Effector CD4-positive, alpha-beta T cell (primary cell): ENCODE measurements around the gene LHFPL5.

Source experiments
- DNase-seq: peaks from one replicate; pipeline ENCODE4 v3.0.0-alpha.2; 2020

LHFPL5 gene

DNA sequence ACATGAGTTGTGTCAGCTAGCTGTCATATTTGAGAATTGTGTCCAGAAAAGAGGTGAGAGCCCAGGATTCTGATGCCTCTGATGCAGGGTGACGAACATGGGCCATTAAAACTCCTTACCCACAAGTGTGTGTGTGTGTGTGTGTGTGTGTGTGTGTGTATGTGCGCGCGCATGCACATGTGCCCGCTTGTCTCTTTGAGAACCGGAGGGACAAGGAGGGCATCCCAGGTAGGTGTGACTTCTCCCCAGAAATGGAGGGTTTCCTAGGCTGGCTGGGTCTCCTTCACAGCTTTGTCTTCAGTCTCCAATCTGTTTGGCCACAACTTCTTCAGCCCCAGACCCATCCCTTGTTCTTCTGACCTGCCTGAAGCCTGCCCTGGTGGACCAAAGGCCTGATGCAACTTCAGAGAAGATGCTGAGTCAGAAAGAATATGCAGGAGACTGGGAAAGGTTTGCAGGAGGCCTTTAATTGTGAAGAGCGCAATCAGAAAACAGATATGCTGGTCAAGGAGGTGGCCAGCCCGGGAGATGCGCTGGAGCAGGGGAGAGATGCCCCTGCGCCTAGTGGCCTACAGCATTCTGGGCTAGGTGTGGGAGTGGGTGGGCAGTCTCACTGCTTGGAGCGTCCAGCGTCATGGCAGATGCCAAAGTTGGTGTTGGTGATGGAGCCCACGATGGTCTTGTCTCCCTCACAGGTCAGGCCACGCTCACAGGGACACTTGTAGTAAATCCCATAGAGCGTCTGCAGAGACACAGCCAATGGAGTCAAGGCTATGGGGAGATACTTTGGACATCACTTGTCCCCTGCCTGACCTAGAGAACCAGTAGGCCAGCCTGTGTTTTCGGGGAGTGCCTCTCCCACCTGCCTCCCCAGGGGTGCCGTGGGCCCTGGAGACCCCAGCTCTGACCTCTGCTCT lies 10.4 kb upstream of the LHFPL5 start:
- no peak for DNase-seq

GRCh38 chr6:35795453-35796071 lies 9.6 kb upstream of the LHFPL5 start:
- DNase-seq = no peak

DNA sequence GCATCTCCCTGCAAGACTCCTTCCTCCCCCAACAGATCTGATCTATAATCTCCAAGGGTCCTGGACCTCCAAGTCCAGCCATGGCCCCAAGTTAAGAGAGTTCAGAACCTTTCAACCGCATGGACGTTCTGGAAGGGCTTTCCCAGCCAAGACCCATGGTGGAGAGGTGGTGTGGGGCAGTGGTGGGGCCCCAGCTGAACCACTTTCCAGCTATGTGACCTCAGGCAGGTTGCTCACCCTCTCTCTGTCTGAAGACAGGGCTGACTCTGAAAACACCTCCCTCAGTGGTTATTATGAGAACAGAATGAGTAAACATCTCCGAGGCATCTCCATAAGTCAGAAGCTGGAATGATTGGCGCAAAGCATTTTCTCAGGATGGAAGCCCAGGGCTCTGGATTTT lies 8.9 kb upstream of the LHFPL5 start:
- no peak for DNase-seq

GRCh38 chr6:35797837-35798526 lies 7.2 kb upstream of the LHFPL5 start:
- no peak for DNase-seq

- no peak for DNase-seq
Observed at GRCh38 chr6:35798706-35799105, 6.4 kb upstream of the LHFPL5 start.

DNA sequence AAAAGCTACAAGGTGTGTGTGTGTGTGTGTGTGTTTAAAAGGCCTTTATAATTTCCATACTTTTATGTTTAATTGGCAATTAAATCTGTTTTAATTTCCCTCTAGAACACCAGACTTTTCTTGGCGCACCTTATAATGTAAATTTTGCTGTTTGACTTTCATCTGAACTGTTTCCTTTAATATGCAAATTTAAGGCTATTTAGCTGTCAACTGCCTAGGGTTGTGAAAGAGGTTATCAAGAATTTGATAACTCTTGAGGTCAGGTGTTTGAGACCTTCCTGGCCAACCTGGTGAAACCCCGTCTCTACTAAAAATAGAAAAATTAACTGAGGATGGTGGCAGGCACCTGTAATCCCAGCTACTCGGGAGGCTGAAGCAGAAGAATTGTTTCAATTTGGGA lies 4.0 kb upstream of the LHFPL5 start:
- no peak for DNase-seq

DNA sequence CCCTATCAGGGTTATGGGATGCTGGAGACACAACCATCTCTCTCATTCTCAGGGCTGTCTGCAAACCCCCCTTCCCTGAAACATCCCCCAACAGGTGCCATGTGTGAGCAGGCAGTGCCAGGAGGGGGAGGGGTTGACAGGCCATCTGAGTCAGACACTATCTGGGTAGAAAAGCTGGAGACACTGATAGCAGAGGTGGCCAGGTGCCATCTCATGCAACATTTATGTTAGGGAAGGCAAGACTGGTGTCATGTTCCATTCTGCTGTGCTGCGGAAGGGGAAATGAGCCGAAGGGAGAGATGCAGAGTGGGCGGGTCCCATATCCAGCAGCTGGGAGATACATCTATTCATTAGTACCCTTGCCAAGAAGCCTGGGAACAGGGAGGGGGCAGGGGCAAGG lies 3.5 kb downstream of the LHFPL5 start:
- no peak for DNase-seq

GRCh38 chr6:35809809-35810208 lies 4.7 kb downstream of the LHFPL5 start:
- no peak for DNase-seq

DNA sequence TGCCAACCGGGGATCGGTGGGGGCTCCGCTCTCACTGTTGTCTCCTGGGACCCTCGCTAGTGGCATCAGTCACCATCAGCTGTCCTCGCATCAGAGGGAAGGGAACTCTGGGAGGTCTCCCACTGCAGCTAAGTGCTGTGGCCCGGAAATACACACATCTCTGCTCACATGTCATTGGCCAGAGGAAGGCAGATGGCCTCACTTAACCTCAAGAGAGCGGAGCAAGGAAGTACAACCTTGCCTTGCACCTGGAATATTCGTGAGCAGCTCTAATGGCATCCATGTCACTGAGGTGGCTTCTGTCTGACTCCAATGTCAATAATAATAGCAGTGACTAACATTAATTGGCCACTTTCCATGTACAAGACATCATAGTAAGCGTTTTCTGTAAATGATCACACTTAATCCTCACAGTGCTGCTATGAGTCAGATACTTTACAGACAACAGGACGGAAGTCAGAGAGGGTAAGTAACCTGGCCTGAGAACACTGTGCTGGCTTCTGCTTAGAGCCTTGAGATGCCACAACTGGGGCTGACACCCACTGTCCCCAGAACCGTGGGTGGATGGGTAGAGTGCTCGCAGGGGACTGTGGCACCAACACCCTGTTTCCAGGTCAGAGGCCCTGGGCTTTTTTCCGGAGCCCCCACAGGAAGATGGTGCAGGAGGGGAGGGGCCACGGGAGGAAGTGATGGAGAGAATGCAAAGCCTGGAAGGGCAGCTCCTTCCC lies 6.0 kb downstream of the LHFPL5 start:
- no peak for DNase-seq

DNA sequence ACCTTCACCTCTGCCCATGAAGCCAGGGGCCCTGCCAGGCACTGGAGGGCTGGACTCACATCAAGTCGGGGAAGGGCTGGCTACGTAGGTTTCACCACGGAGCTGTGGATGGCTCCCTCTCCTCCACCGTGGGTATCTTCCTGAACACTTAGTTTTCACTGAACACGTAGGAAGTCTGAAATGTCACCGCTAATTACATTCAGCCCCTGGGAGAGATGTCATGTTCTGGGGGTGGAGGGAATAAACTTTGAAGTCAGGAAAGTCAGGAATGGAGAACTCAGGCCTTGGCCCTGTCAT lies 6.5 kb downstream of the LHFPL5 start:
- no peak for DNase-seq

GRCh38 chr6:35817515-35817914 lies 12.4 kb downstream of the LHFPL5 start:
- DNase-seq = no peak

DNA sequence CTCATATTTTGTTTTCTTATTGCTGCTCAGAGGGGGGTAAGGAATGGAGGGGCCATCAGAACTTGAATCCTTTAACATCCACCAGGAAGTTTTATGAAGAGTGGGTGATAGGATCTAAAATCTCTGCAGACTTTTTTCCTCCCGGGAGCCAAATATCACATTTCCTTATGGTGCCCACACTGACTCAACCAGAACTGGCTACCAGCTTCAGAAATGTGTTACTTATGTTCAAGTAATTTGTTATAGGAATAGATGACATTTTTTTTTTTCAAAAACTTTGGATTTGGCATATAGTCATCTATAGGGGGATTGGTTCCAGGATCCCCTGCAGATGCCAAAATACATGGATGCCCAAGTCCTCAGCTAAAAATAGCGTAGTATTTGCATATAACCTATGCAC lies 18.4 kb downstream of the LHFPL5 start:
- DNase-seq = no peak

DNA sequence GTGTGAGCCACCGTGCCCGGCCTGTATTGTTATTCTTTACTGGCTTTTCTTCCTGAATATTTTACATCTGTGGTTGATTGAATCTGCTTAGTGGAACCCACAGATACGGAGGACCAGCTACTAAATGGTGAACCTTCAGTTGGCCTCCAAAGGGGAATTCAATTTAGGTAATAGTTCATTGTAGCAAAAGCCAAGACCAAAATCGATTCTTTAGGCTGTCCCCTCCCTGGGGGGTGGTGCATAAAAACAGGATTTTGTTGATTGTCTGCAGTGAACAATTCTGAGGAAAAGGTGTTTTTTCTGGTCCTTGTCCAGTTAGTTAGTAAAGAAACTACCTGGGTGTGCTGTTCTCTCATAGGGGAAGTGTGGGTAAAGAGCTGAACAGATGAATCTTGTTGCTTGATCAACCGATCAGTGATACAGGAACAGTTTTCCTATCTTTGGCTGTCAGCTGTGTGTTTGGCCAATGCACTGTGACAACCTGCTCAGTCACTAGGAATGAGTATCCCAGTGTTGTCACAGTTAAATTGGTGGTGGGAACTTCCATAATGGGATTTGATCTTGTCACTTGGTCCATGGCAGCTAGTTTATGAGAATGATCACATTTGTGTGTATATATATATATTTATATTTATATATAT lies 19.5 kb downstream of the LHFPL5 start:
- DNase-seq = no peak

GRCh38 chr6:35829306-35829705 lies 24.2 kb downstream of the LHFPL5 start:
- no peak for DNase-seq

DNA sequence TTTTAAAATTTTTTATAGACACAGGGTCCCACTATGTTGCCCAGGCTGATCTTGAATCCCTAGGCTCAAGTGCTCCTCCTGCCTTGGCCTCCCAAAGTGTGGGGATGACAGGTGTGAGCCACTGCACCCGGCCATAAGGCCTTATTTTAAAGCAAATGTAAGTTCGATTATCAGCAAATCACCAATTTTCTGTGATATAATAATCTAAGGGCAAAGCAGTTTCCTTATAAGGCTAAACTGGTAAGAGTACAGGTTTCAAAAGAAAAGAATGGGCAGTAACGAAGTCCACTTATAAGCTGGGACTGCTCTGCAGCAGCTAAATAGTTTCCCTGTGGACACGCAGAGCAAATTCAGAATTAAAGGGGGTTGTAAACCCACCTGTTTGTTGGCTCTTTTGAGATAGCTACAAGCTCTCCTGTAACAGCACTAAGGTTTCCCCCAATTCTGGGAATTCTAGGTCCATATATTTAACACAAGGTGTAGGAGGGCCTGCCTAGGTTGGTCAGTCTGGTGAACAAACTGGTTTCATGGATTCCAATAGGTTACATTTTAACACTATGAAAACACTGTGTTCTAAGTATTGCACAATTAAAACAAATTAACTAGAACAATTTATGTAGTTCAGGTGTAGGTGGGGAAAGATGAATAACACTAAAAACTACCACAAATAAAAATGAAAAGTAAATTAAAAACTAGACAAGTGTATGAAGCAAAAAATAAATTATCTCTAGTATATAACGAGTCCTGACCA lies 26.3 kb downstream of the LHFPL5 start:
- DNase-seq = no peak

GRCh38 chr6:35833536-35833935 lies 28.4 kb downstream of the LHFPL5 start:
- no peak for DNase-seq

GRCh38 chr6:35839019-35839418 lies 33.9 kb downstream of the LHFPL5 start:
- no peak for DNase-seq

DNA sequence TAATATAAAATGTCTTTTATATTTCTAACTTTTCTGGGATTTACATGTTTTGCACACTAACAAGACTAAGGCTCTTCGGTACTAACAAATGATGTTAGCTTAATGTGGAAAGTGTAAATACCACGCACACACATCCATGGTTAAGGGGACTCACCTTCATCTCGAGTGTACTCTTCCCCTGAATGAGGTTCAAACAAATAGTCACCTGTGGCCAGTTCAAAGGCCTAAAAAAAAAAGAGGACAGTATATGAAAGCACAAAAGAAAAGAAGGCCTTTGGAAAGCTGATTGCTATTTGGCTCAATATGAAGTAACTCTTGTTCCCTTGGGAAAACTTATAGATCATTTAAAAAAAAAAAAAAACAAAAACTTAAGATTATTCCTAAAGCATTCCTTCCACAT lies 37.2 kb downstream of the LHFPL5 start:
- DNase-seq = no peak

GRCh38 chr6:35844290-35844689 lies 39.1 kb downstream of the LHFPL5 start:
- DNase-seq = no peak

GRCh38 chr6:35850208-35850607 lies 45.1 kb downstream of the LHFPL5 start:
- no peak for DNase-seq

DNA sequence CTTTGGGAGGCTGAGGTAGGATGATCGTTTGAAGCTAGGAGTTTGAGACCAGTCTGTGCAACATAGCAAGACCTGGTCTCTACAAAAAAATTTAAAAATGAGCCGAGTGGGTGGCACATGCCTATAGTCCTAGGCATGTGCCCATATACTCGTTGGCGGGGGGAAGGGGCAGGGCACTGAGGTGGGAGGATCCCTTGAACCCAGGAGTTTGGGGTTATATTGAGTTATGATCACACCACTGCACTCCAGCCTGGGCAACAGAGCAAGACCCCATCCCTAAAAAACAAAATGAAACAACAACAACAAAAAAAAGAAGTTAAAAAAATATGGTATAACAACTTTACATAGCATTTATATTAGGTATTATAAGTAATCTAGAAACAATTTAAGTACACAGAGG lies 47.8 kb downstream of the LHFPL5 start:
- DNase-seq = no peak

GRCh38 chr6:35856250-35856649 lies 51.1 kb downstream of the LHFPL5 start:
- no peak for DNase-seq
